Activated CD8-positive, alpha-beta memory T cell treated with anti-CD3 and anti-CD28 coated beads, Interleukin-2, amount 50 U/mL, for 24 hours (primary cell): ENCODE measurements around the gene ARMC8.

ENCODE experiments used
- DNase-seq: peaks from one replicate; pipeline ENCODE4 v3.0.0-alpha.2; 2020; ENCODE audit errors: extremely low read depth

Gene ARMC8

GRCh38 chr3:138307899-138308298 lies 120.8 kb downstream of the ARMC8 start:
- DNase-seq: no peak

GRCh38 chr3:138308783-138309182 lies 121.7 kb downstream of the ARMC8 start:
- no peak for DNase-seq

DNA sequence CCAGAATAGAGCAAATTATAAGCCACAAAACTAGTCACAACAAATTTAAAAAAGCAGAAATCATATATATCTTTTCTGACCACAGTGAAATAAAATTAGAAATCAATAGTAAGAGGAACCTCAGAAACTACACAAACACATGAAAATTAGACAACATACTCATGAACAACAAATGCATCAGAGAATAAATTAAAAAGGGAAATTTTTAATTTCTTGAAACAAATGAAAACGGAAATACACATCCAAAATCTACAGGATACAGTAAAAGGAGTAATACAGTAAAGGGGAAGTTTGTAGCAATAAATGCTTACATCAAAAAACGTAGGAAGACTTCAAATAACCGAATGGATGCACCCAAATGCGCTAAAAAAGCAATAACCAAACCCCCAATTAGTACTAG lies 123.4 kb downstream of the ARMC8 start:
- no peak for DNase-seq

GRCh38 chr3:138314751-138315150 lies 127.7 kb downstream of the ARMC8 start:
- no peak for DNase-seq

DNA sequence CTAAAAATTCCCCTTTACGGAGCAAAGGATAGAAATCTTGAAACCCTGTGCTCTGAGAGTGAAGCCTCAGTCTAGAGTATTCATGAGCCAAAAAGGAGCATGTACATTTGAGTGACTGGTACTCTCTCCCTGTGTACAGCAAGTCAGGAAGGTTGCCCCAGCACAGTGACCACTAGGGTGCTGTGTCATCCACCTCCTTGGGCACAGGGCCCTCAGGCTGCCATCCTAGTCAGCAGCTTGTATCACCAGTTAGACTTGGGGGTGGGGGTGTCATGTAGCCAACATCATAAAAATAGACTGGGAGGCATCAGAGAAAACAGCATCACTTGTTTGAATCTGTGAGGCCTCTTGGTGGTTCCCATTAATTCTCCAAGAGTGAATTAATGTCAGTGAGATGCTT lies 130.6 kb downstream of the ARMC8 start:
- DNase-seq: no peak

DNA sequence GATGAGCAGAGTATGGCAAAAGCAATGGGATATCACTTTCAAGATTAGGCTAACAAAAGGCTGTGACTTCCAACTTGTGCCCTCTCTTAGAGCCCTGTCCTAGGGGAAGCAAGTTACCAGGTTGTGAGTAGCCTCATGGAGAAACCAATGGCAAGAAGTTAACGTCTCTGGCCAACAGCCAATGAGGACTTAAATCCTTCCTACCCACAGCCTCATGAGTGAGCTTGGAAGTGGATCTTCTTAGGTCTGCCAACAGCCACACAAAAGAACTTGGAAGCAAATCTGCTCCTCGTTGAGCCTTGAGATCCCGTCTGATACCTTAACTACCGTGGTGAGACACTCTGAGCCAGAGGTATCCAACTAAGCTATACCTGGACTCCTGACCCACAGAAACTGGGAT lies 136.9 kb downstream of the ARMC8 start:
- no peak for DNase-seq

- no peak for DNase-seq
These were observed 138.9 kb downstream of the ARMC8 start for GRCh38 chr3:138325990-138326389.

DNA sequence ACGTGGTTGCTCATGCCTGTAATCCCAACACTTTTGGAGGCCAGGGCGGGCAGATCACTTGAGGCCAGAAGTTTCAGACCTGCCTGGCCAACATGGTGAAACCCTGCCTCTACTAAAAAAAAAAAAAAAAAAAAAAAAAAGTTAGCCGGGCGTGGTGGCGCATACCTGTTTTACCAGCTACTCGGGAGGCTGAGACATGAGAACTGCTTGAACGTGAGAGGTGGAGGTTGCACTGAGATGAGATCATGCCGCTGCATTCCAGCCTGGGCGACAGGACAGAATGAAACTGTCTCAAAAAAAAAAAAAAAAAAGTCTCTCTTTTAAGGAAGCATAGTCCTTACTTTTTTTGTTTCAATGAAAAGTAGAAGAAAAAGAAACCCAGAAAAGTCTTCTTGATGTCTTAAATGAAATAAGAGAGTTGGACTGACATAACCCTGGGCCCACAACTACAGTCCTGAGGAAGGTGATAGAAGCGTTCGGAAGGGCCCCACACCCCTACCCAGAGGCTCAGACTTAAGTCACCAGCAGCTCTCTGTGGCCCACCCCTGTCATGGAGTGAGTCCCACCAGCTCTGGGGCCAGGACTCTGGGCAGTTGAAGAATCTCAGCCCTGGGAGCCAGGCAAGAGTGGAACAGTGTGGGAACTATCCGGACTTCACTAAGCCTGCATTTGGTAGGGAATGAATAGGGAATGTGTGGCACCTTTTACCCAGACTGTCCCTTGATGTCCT lies 139.9 kb downstream of the ARMC8 start:
- no peak for DNase-seq

DNA sequence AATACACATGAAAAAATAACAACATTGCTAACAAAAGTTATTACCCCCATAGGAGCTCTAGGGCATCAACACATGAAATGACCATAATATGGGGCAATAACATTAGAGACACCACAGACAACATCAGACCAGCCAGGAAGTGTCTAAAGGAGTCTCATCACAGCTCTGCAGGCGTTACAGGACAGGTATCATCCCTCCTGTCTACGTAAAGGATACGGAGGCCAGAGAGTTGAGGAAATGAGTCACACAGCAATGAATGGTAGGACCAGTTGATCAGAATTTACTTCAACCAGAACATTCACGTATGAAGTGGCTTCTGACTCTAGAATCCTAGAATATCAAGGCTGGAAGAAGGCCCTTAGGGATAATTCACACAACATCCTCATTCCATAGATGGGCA lies 140.7 kb downstream of the ARMC8 start:
- no peak for DNase-seq

GRCh38 chr3:138328341-138328740 lies 141.2 kb downstream of the ARMC8 start:
- no peak for DNase-seq

DNA sequence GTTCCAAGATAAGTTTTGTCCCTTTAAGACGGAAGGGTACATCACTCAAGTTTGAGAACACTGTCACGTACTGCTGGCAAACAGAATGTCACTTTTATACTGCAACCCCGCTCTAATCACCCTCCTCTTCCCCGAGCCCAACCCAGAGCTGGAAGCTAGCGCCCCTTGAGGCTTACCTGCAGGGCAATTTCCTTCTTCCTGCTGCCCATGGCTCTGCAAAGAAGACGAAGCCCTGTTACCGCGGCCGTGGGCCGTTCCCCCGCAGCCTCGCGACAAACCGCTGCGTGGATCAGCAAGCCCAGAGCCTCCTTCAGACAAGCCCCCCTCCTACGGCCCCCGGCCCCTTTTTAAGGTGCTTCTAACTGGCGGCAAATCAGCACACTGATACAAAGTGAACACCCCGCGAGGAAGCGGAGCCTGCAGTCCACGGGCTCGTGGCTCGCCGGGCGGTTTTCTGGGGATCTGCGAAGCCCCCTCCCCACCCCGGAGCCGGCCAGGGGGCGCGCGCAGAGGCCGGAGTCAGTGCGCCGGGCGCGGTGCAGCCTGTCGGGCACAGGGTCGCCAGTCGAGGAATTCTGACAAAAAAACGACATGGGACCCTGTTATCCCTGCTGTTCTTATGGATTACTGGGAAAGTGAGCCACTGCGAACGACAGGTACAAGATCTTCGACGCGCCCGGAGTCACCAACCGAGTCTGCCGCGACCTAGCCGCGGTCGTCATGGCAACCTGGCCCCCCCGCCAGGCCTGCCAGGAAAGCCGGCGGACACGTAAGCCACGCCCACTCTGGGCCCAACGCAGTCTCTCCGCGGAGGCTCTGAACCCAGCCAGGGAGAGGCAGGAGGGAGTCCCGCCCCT lies 142.3 kb downstream of the ARMC8 start, which contains the start of gene NME9:
Gene NME9 (minus strand): TSS at position 725 of the 857 bp plus-strand sequence. CDS start 516 bp downstream, at position 209.
- peak; percentile 75 for DNase-seq

GRCh38 chr3:138329984-138330293 lies 142.8 kb downstream of the ARMC8 start:
- DNase-seq: no peak

DNA sequence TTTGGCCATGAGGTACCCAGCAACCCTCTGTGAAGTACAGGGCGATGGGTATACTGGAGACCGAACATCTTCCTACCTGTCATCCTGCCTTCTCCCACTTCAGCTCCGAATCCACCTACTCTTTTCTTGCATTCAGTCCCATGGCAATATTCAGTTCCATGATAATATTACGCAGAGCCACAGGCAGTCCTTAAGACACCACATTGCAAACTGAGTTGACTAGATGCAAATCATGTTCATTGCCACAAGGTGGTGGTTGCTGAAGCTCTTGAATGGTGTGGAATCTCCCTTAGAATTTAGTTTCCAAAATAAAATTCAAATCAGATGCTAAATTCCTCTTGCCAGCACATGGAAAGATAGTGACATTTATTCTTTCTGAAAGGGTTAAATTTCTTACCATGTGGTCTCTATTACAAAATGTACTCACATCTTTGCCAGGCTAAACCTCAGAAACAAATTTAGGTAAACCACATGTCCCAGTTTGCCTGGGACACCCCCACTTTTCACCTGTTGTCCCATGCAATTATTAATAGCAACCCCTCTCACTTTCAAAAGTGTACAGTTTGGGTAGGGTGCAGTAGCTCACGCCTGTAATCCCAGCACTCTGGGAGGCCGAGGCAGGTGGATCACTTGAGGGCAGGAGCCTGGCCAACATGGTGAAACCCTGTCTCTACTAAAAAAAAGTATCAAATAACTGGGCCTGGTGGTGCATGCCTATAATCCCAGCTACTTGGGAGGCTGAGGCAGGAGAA lies 144.2 kb downstream of the ARMC8 start:
- no peak for DNase-seq

DNA sequence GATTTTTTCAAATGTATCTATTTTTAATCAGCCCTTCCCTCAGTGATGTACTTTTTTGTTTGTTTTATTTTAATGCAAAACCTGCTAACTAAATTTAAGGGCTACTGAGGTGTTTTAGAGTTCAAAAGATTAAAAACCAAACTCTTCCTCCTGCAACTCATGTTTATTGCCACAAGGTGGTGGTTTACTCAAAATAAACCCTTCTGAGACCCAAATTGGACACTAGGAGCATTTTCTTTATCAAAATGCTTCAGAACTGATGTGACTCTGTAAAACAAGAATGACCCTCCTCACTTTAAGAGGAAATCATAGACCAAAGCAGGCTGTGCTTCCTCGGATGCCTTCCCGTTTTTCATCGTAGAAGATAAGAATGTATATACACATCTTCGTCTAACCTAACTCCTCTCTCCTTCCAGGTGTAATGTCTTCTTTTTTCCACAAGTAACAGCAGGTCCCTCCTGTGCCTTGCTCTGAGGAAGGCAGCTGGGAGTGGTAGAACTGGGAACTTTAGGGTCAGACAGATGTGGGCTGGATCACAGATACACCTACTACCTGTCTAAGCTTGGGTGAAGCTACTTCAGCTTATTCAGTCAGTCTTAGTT lies 145.5 kb downstream of the ARMC8 start:
- DNase-seq: no peak

DNA sequence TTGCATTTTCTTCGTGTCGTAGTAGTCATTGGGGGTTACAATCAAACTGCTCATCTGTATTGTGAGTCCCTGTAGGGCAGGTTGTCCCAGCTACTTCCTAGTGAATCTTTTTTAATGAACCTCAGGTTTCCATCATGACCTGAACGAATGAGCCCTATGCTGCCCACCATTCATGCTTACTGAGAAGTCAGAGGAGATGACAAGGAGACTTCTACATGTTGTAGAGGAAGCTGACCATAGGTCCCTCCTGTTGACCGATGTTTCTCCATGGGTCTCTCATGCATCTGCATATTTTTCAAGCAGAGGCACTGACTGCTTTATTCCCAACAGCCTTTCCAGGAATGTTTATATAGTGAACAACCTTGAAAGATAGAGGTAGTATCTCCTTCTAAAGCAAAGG lies 147.5 kb downstream of the ARMC8 start:
- DNase-seq: no peak

- DNase-seq: no peak
These were observed 149.4 kb downstream of the ARMC8 start for GRCh38 chr3:138336454-138336999.

DNA sequence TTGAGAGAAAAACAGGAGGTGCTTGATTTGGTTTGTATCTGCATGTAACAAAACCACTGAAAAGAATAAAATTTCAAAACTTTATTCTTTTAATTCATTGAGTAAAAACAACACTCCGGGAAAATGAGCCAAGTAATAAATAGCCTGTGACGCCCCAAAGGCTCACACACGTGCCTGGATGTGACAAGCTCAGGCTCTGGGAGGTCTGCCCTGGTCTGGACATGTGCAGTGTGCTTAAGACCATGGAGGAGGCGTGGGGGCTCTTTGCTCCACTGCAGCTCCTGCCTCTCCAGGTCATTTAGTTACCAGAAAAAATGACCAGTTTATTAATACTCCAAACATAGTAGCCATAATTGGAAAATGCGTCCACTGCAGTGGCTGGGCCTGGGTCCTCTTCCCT lies 151.1 kb downstream of the ARMC8 start:
- no peak for DNase-seq

GRCh38 chr3:138338811-138339210 lies 151.7 kb downstream of the ARMC8 start:
- DNase-seq: no peak

GRCh38 chr3:138340511-138340910 lies 153.4 kb downstream of the ARMC8 start:
- no peak for DNase-seq

DNA sequence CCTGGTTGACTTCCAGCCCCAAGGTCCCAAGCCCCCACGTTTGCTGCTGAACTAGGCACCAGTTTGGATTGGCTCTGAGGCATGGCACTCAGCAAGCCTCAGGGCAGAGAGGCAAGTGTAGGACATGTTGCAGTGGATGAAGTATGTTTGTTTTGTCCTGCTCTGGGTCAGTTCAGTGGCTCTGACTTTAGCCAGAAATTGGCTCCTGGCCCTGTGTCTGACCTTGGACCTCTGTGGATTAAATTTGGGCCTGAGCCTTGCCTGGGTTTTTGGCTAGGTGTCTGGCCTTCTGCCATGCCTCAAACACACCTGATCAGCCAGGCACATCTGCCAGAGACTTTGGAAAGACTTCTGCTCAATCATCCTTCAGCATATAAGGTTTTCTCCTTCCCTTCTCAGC lies 157.7 kb downstream of the ARMC8 start:
- no peak for DNase-seq
